HCT116 (cell line): Measurements from ENCODE around the gene NKAP. TPM values are rescaled to one million over a fixed set of nuclear protein-coding genes. Genes with fewer than 3 reads are reported as not detected.

Experiments used
- ATAC-seq: fragments of 200-7000 bp; cut with Tn5 transposase; 2 replicates; pipeline ENCODE4 v1.9.1; 2020; ENCODE audit warnings: mild to moderate bottlenecking, moderate library complexity
- BruUV-seq: library from RNA; stranded (reverse); fragments of 400-500 nt; replicated peaks from 2 replicates; lab custom pipeline; 2021; lab: Mats Ljungman, UMichigan
- CTCF ChIA-PET: fragments of 300-600 bp; sonication (Branson Sonifier 250); formaldehyde crosslinking; loops from one replicate; lab custom pipeline; 2021; ENCODE audit warnings: antibody characterized with exemption; lab: Charles Lee
- POLR2A ChIA-PET: fragments of 300-600, 350-600 bp; sonication (Branson Sonifier 250); formaldehyde crosslinking; loops from one replicate; lab custom pipeline; 2021; ENCODE audit warnings: antibody characterized with exemption; lab: Charles Lee
- RAD21 ChIA-PET, 2 experiments: fragments of 300-600 bp; sonication (Branson Sonifier 250); formaldehyde crosslinking; loops; one replicate each; lab custom pipeline; 2023; ENCODE audit warnings: low total read pairs in 2 of 2; ENCODE audit not compliant: uncharacterized antibody in 2 of 2, unreplicated experiment in 2 of 2, low non-redundant PET in 1 of 2; lab: Charles Lee
- DNase-seq: peaks from one replicate; pipeline ENCODE4 v3.0.0-alpha.2; 2010; ENCODE audit warnings: low read depth, low spot score
- H2AFZ ChIP-seq: fragments of 200-600 bp; shearing (Covaris generic), sonication (generic); 2 replicates; pipeline ENCODE4 v1.6.1; 2017; ENCODE audit warnings: low read depth, mixed run types, mixed read lengths, antibody characterized with exemption, low read length; ENCODE audit not compliant: poor library complexity, severe bottlenecking
- H3K27ac ChIP-seq: 2 replicates; pipeline ENCODE4 v1.5.1; 2012; ENCODE audit warnings: low read depth, low read length
- H3K27me3 ChIP-seq: fragments of 200-600 bp; sonication (generic); 2 replicates; pipeline ENCODE4 v1.6.1; 2016; ENCODE audit warnings: mixed run types, low read length, mixed read lengths; ENCODE audit not compliant: insufficient read depth
- H3K36me3 ChIP-seq, 2 experiments: fragments of 200-500 bp in 1 of 2; fragments of 200-600 bp in 1 of 2; sonication (Bioruptor generic) in 1 of 2; sonication (generic) in 1 of 2; 2 replicates each; pipeline versions ENCODE4 v1.5.1 to v1.6.1; 2014 to 2016; ENCODE audit warnings: low read length in 2 of 2, inconsistent platforms in 1 of 2, mixed read lengths in 1 of 2, mixed run types in 1 of 2; ENCODE audit not compliant: insufficient read depth in 2 of 2, control insufficient read depth in 1 of 2
- H3K4me1 ChIP-seq, 2 experiments: fragments of 200-600 bp in 1 of 2; sonication (generic) in 1 of 2; 2 replicates each; pipeline versions ENCODE4 v1.5.1 to v1.6.1; 2012 to 2017; ENCODE audit warnings: low read length in 2 of 2, inconsistent platforms in 1 of 2, mild to moderate bottlenecking in 1 of 2, mixed read lengths in 1 of 2, mixed run types in 1 of 2, moderate library complexity in 1 of 2; ENCODE audit not compliant: insufficient read depth in 2 of 2, control insufficient read depth in 1 of 2
- H3K4me2 ChIP-seq: fragments of 200-600 bp; sonication (generic); 2 replicates; pipeline ENCODE4 v1.6.1; 2017; ENCODE audit warnings: mixed run types, low read length, mixed read lengths
- H3K4me3 ChIP-seq, 2 experiments: fragments of 200-600 bp in 1 of 2; sonication (generic) in 1 of 2; replicated peaks in 1 of 2; 2 replicates each; pipeline ENCODE4 v1.5.1; 2011 to 2016; ENCODE audit warnings: low read length in 2 of 2, control low read depth in 1 of 2, low read depth in 1 of 2, mild to moderate bottlenecking in 1 of 2, mixed read lengths in 1 of 2, mixed run types in 1 of 2
- H3K79me2 ChIP-seq: fragments of 200-600 bp; sonication (generic); 2 replicates; pipeline ENCODE4 v1.6.1; 2017; ENCODE audit warnings: mild to moderate bottlenecking, mixed run types, low read length, moderate library complexity, mixed read lengths; ENCODE audit not compliant: insufficient read depth
- H3K9ac ChIP-seq: fragments of 200-600 bp; sonication (generic); 2 replicates; pipeline ENCODE4 v1.6.1; 2016; ENCODE audit warnings: low read length, mixed read lengths
- H3K9me2 ChIP-seq: fragments of 200-600 bp; sonication (generic), shearing (Covaris generic); 2 replicates; pipeline ENCODE4 v1.6.1; 2017; ENCODE audit warnings: mixed run types, mild to moderate bottlenecking, moderate library complexity; ENCODE audit not compliant: insufficient read depth
- H3K9me3 ChIP-seq, 2 experiments: fragments of 200-500 bp in 1 of 2; fragments of 200-600 bp in 1 of 2; sonication (Bioruptor generic) in 1 of 2; sonication (generic) in 1 of 2; 2 replicates each; pipeline ENCODE4 v1.6.1; 2014 to 2017; ENCODE audit warnings: low read length in 2 of 2, mixed read lengths in 2 of 2, inconsistent platforms in 1 of 2, low read depth in 1 of 2, mild to moderate bottlenecking in 1 of 2, mixed run types in 1 of 2, moderate library complexity in 1 of 2; ENCODE audit not compliant: control insufficient read depth in 1 of 2, insufficient read depth in 1 of 2
- H4K20me1 ChIP-seq: fragments of 200-600 bp; sonication (generic), shearing (Covaris generic); 2 replicates; pipeline ENCODE4 v1.6.1; 2017; ENCODE audit warnings: mixed run types, mild to moderate bottlenecking, moderate library complexity; ENCODE audit not compliant: insufficient read depth
- CTCF ChIP-seq, 3 experiments: fragments of 200-600 bp in 1 of 3; sonication (generic) in 1 of 3; IDR thresholded peaks in 2 of 3; conservative IDR thresholded peaks in 1 of 3; 2 replicates each; pipeline ENCODE4 v1.5.1; 2012 to 2017; ENCODE audit warnings: low read depth in 2 of 3, low read length in 2 of 3, antibody characterized with exemption in 1 of 3, borderline replicate concordance in 1 of 3, control low read depth in 1 of 3, mild to moderate bottlenecking in 1 of 3, mixed read lengths in 1 of 3, mixed run types in 1 of 3, moderate library complexity in 1 of 3; ENCODE audit not compliant: insufficient read depth in 1 of 3
- FOSL1 ChIP-seq: IDR thresholded peaks from 2 replicates; pipeline ENCODE4 v1.6.1; 2012; ENCODE audit warnings: low read depth
- JUND ChIP-seq: IDR thresholded peaks from 2 replicates; pipeline ENCODE4 v1.6.1; 2012
- MAX ChIP-seq: IDR thresholded peaks from 2 replicates; pipeline ENCODE4 v1.6.1; 2012
- POLR2A ChIP-seq: IDR thresholded peaks from 2 replicates; pipeline ENCODE4 v1.7.0; 2011; ENCODE audit warnings: borderline replicate concordance; ENCODE audit not compliant: insufficient read depth, insufficient read length; ENCODE audit errors: extremely low read depth
- SRF ChIP-seq: IDR thresholded peaks from 2 replicates; pipeline ENCODE4 v1.6.1; 2012; ENCODE audit warnings: low read depth
- YY1 ChIP-seq: IDR thresholded peaks from 2 replicates; pipeline ENCODE4 v1.6.1; 2011; ENCODE audit warnings: low read length, low read depth, moderate library complexity, mild to moderate bottlenecking; ENCODE audit not compliant: insufficient replicate concordance; ENCODE audit errors: extremely low read depth
- intact Hi-C: fragments of 100-400 bp; cut with micrococcal nuclease; formaldehyde crosslinking; loops from 2 replicates; pipeline ENCODE4 v1.10.0; 2022
- total RNA-seq: library from RNA; stranded (reverse); gene quantifications from one replicate; pipeline ENCODE4 v1.2.1, GENCODE V29; 2021; ENCODE audit not compliant: unreplicated experiment

The NKAP gene
- total RNA-seq, 1 experiment from 2014 or later: 9.3 TPM

- CTCF ChIA-PET: no interaction called here
Observed at GRCh38 chrX:119983494-119983893, 39.9 kb upstream of the NKAP start.

GRCh38 chrX:119982145-119982544, 38.6 kb upstream of the NKAP start:
- H3K27me3 ChIP-seq: no peaks in the 10 kb centered on the region
- H3K9me2 ChIP-seq: no peaks in the 10 kb centered on the region
- ATAC-seq: no peak
- no peaks in the 10 kb centered on the region for H3K36me3 ChIP-seq
- BruUV-seq: no TSS peak
- ChIA-PET CTCF (interaction anchor here (1.8 kb wide), 1 partner anchor 470 kb away, joined by 5 read pairs; no protein-coding TSS in a partner anchor), RAD21 (no interaction called here), POLR2A (no interaction called here)
- H3K27ac ChIP-seq: no peak overlapping the region
- H3K9me3 ChIP-seq: no peaks in the 10 kb centered on the region
- H3K4me3 ChIP-seq: no peak overlapping the region
- no peak overlapping the region for H3K9ac ChIP-seq
- H3K4me1 ChIP-seq: no peaks in the 10 kb centered on the region
- H3K4me2 ChIP-seq: no peak overlapping the region
- intact Hi-C loops: no loop called here
- H4K20me1 ChIP-seq: no peaks in the 10 kb centered on the region
- H3K79me2 ChIP-seq: no peaks in the 10 kb centered on the region
- TF ChIP-seq FOSL1: no peak
- no peak for TF ChIP-seq YY1
- no peak for TF ChIP-seq MAX
- no peak for TF ChIP-seq JUND
- TF ChIP-seq SRF: no peak
- no peak for TF ChIP-seq POLR2A
- DNase-seq: no peak
- H2AFZ ChIP-seq: peak overlapping the region; percentile 61

More at GRCh38 chrX:119983494-119983893, 39.9 kb upstream of the NKAP start:
- TF ChIP-seq POLR2A (no peak), CTCF (IDR thresholded peaks at IDR 0.05 in 2 of 3, conservative IDR thresholded peaks at IDR 0.05 in 1 of 3; ENCODE audit: borderline replicate concordance in 1 of 3, insufficient read depth in 1 of 3, low read depth in 2 of 3, low read length in 2 of 3) (no peak)
- RAD21 ChIA-PET: no interaction called here
- BruUV-seq: no TSS peak
- H3K4me3 ChIP-seq: no peak overlapping the region
- no peaks in the 10 kb centered on the region for H4K20me1 ChIP-seq
- no peaks in the 10 kb centered on the region for H3K79me2 ChIP-seq
- ATAC-seq (no peak), DNase-seq (no peak)
- no peaks in the 10 kb centered on the region for H3K27me3 ChIP-seq
- H3K4me2 ChIP-seq: no peak overlapping the region
- no peaks in the 10 kb centered on the region for H3K9me3 ChIP-seq
- H3K4me1 ChIP-seq: no peaks in the 10 kb centered on the region
- intact Hi-C loops: no loop called here
- POLR2A ChIA-PET: no interaction called here
- H3K27ac ChIP-seq: no peak overlapping the region
- H3K36me3 ChIP-seq: no peaks in the 10 kb centered on the region
- no peaks in the 10 kb centered on the region for H3K9me2 ChIP-seq
- no peak overlapping the region for H2AFZ ChIP-seq
- no peak overlapping the region for H3K9ac ChIP-seq
